ENCODE measurements around the gene AIPL1. TPM values are rescaled to one million over a fixed set of nuclear protein-coding genes. Genes with fewer than 3 reads are reported as not detected.

The AIPL1 gene
- total and polyA plus RNA-seq, 10 of the 15 experiments (the other 5 are each of a cell fraction or from before 2014, with no cell fraction given), result not detected

- no peak overlapping the region for H2AFZ ChIP-seq (ENCODE audit: control insufficient read depth, low read depth, low read length)
- H3K9me3 ChIP-seq (replicated peaks; ENCODE audit: control insufficient read depth, insufficient read depth, low read length), result no peaks in the 10 kb centered on the region
- H4K20me1 ChIP-seq (ENCODE audit: control insufficient read depth, insufficient read depth), result no peaks in the 10 kb centered on the region
- peaks cover 7% of the 10 kb centered on the region for H3K4me1 ChIP-seq (ENCODE audit: control insufficient read depth, insufficient read depth, low read length)
- DNase-seq (ENCODE audit: low read depth, low spot score) (no peak), FAIRE-seq (no peak), ATAC-seq (no peak)
- BruUV-seq (replicated peaks), result no TSS peak
- ChIA-PET CTCF (interaction anchor here (0.5 to 2.8 kb wide), 8 partner anchors 11 to 839 kb away, joined by 3 to 9 read pairs (median 4); partner anchors contain the start of genes AIPL1 and NLRP1), POLR2A (no interaction called here), RAD21 (ENCODE audit: unreplicated experiment) (interaction anchor here (0.9 to 1.9 kb wide), 2 partner anchors 12 to 836 kb away, joined by 4 to 6 read pairs; no protein-coding TSS in a partner anchor), SMC1A (ENCODE audit: uncharacterized antibody, unreplicated experiment) (interaction anchor here (0.7 to 1.2 kb wide), 2 partner anchors 679 to 831 kb away, joined by 3 read pairs; no protein-coding TSS in a partner anchor)
- TF ChIP-seq RFX5 (IDR thresholded peaks at IDR 0.05; ENCODE audit: low read depth, low read length) (no peak), SMARCA5 (IDR thresholded peaks at IDR 0.05) (no peak), CEBPZ (IDR thresholded peaks at IDR 0.05; ENCODE audit: low read depth, low read length) (no peak), IKZF2 (IDR thresholded peaks at IDR 0.05) (no peak), NR2C1 (IDR thresholded peaks at IDR 0.05) (no peak), CBX3 (IDR thresholded peaks at IDR 0.05; ENCODE audit: borderline replicate concordance, low read depth) (no peak), RUNX3 (IDR thresholded peaks at IDR 0.05; ENCODE audit: low read length) (no peak), SMC3 (IDR thresholded peaks at IDR 0.05; ENCODE audit: borderline replicate concordance, low read length) (no peak), SKIL (IDR thresholded peaks at IDR 0.05; ENCODE audit: low read depth, poor library complexity, severe bottlenecking) (no peak), ESRRA (IDR thresholded peaks at IDR 0.05; ENCODE audit: low read length) (no peak), SPI1 (IDR thresholded peaks at IDR 0.05; ENCODE audit: borderline replicate concordance, insufficient read depth, low read depth, low read length) (no peak), FOXM1 (IDR thresholded peaks at IDR 0.05; ENCODE audit: low read depth, low read length) (no peak), TCF7 (IDR thresholded peaks at IDR 0.05; ENCODE audit: borderline replicate concordance) (no peak), ZNF384 (IDR thresholded peaks at IDR 0.05; ENCODE audit: borderline replicate concordance, low read depth, low read length) (no peak), ZNF217 (IDR thresholded peaks at IDR 0.05) (no peak), ETV6 (conservative IDR thresholded peaks at IDR 0.05 in 1 of 2, IDR thresholded peaks at IDR 0.05 in 1 of 2; ENCODE audit: borderline replicate concordance in 1 of 2, low read depth in 1 of 2) (no peak), RCOR1 (conservative IDR thresholded peaks at IDR 0.05; ENCODE audit: low read depth, low read length) (no peak), ZZZ3 (IDR thresholded peaks at IDR 0.05; ENCODE audit: control insufficient read depth, insufficient read length, low read depth) (no peak), RB1 (IDR thresholded peaks at IDR 0.05; ENCODE audit: borderline replicate concordance) (no peak)
- TF ChIP-seq, protein P1, sequence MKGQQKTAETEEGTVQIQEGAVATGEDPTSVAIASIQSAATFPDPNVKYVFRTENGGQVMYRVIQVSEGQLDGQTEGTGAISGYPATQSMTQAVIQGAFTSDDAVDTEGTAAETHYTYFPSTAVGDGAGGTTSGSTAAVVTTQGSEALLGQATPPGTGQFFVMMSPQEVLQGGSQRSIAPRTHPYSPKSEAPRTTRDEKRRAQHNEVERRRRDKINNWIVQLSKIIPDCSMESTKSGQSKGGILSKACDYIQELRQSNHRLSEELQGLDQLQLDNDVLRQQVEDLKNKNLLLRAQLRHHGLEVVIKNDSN (IDR thresholded peaks at IDR 0.05; ENCODE audit: borderline replicate concordance, extremely low read length, insufficient read depth, low read depth, low read length), result no peak
- in situ Hi-C loops (cut with MboI), result loop anchor here (5.0 to 25.0 kb wide), 2 partner anchors 712 to 837 kb away; no protein-coding TSS in a partner anchor
- intact Hi-C loops (cut with micrococcal nuclease; ENCODE audit: unreplicated experiment), result loop anchor here (5.0 kb wide), 1 partner anchor 717 kb away; no protein-coding TSS in a partner anchor
- no peaks in the 10 kb centered on the region; a peak in 2 of 4 replicates for H3K27me3 ChIP-seq (replicated peaks in 1 of 2; ENCODE audit: control insufficient read depth in 2 of 2, insufficient read depth in 2 of 2, low read length in 1 of 2)
- no peak overlapping the region for H3K4me2 ChIP-seq (ENCODE audit: control insufficient read depth, insufficient read depth)
- H3K4me3 ChIP-seq, result no peak overlapping the region
- no peaks in the 10 kb centered on the region for H3K79me2 ChIP-seq (ENCODE audit: control insufficient read depth, insufficient read depth, low read length)
- 32% methylated on average over 14 of the region's 14 CpGs for WGBS (ENCODE audit: insufficient coverage, insufficient replicate concordance, low lambda C conversion rate, missing lambda C conversion rate)
- H3K36me3 ChIP-seq (ENCODE audit: control insufficient read depth in 2 of 2, insufficient read depth in 2 of 2, low read length in 1 of 2), result no peaks in the 10 kb centered on the region
- no peak overlapping the region for H3K27ac ChIP-seq (ENCODE audit: control insufficient read depth, insufficient read depth)
- H3K9ac ChIP-seq (ENCODE audit: control insufficient read depth, insufficient read depth, low read length), result no peak overlapping the region
Observed at GRCh38 chr17:6423931-6424330, 11.0 kb downstream of the AIPL1 start.
